ENCODE results near the gene TLE5.
"Not testable (repeated sequence)": the region's sequence is repeated elsewhere in the genome, so short reads cannot be mapped to it uniquely, and the experiment has no call there.

The TLE5 gene

GRCh38 chr19:3041327-3041726 is 21.0 kb downstream of the TLE5 start:
- TF ChIP-seq, protein P1, sequence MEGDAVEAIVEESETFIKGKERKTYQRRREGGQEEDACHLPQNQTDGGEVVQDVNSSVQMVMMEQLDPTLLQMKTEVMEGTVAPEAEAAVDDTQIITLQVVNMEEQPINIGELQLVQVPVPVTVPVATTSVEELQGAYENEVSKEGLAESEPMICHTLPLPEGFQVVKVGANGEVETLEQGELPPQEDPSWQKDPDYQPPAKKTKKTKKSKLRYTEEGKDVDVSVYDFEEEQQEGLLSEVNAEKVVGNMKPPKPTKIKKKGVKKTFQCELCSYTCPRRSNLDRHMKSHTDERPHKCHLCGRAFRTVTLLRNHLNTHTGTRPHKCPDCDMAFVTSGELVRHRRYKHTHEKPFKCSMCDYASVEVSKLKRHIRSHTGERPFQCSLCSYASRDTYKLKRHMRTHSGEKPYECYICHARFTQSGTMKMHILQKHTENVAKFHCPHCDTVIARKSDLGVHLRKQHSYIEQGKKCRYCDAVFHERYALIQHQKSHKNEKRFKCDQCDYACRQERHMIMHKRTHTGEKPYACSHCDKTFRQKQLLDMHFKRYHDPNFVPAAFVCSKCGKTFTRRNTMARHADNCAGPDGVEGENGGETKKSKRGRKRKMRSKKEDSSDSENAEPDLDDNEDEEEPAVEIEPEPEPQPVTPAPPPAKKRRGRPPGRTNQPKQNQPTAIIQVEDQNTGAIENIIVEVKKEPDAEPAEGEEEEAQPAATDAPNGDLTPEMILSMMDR (IDR thresholded peaks at IDR 0.05; ENCODE audit: borderline replicate concordance, insufficient read depth, low read depth, low read length), result no peak
- no peak overlapping the region for H3K4me3 ChIP-seq (ENCODE audit: low read depth, low read length)

DNA sequence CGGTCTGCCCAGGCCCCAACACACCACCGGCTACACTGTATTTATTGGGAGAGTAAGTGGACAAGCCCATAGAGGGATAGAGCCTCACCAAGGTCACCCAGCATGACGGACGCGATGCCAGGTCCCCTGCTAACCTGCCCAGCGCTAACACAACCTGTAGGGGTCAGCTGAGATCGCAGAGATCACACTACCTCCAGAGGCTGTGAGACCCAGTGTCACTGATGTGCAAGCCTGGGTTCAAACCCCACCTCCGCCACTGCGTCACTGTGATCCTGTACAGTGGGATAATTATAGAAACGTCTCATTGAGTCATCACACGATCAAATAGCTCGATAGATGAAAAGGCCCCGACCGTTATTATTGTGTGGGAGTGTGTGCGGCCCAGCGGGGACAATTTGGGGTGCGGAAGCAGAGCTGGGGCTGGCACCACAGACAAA is 22.6 kb downstream of the TLE5 start:
- TF ChIP-seq, protein P1 (IDR thresholded peaks at IDR 0.05; ENCODE audit: borderline replicate concordance, insufficient read depth, low read depth, low read length), result no peak
- no peak overlapping the region for H3K4me3 ChIP-seq (ENCODE audit: low read depth, low read length)

GRCh38 chr19:3039125-3039524 is 23.2 kb downstream of the TLE5 start:
- H3K4me3 ChIP-seq (ENCODE audit: low read depth, low read length), result no peak overlapping the region
- TF ChIP-seq, protein P1 (IDR thresholded peaks at IDR 0.05; ENCODE audit: borderline replicate concordance, insufficient read depth, low read depth, low read length), result no peak

DNA sequence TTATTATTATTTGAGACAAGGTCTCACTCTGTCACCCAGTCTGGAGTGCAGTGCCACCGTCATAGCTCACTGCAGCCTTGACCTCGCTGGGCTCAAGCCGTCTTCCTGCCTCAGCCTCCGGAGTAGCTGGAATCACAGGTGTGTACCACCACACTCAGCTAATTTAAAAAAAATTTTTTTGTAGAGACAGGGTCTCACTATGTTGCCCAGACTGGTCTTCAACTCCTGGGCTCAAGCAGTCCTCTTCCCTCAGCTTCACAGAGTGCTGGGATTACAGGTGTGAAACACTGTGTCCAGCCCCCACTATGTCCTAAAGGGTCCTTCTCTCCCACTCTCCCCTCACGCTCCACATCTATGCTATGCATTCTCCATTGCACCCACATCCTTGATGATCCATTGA is 24.1 kb downstream of the TLE5 start:
- H3K4me3 ChIP-seq (ENCODE audit: low read depth, low read length), result no peak overlapping the region
- TF ChIP-seq, protein P1 (IDR thresholded peaks at IDR 0.05; ENCODE audit: borderline replicate concordance, insufficient read depth, low read depth, low read length), result no peak

GRCh38 chr19:3036977-3037544 is 25.2 kb downstream of the TLE5 start:
- H3K4me3 ChIP-seq (ENCODE audit: low read depth, low read length), result not testable (repeated sequence)

DNA sequence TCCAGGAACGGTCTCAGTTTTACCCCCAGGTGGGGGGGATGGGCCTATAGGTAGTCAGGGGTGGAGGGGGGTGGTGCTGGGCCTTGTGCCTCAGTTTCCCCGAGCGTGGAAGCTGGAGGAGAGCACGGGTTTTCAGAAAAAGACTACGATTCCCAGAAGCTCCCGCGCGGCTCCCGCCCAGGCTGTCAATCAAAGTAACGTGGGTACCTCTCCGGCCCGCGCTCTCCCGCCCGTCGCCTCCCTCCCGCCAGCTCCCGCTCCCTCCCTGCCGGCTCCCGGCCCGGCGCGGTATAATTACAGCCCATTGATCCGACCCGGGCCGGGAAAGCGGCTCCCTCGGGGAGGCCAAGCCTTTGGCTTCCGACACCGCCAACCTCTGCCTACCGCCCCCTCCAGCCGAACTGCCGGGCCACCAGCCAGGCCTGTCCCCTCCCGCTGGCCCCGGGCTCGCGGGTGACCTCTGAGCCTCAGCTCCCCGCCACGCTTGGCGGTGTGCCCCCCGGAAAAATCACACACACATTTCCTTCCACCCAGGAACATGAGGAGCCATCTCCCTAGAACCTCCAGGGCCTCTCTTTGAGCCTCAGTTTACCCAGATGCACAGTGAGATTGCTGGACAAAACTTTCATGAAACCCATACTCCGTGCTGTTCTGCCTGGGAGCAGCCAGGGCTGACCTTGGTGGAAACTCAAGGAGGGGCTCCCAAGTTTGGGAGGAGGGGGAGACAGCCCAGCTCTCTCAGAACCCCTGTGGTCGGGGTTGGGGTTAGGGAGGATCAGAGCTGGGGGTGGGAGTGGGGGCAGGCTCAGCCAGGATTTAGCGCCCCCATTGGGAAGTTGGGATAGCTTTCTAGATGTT is 25.9 kb downstream of the TLE5 start:
- H3K4me3 ChIP-seq (ENCODE audit: low read depth, low read length), result peak overlapping the region; percentile 65
- TF ChIP-seq, protein P1 (IDR thresholded peaks at IDR 0.05; ENCODE audit: borderline replicate concordance, insufficient read depth, low read depth, low read length), result no peak

DNA sequence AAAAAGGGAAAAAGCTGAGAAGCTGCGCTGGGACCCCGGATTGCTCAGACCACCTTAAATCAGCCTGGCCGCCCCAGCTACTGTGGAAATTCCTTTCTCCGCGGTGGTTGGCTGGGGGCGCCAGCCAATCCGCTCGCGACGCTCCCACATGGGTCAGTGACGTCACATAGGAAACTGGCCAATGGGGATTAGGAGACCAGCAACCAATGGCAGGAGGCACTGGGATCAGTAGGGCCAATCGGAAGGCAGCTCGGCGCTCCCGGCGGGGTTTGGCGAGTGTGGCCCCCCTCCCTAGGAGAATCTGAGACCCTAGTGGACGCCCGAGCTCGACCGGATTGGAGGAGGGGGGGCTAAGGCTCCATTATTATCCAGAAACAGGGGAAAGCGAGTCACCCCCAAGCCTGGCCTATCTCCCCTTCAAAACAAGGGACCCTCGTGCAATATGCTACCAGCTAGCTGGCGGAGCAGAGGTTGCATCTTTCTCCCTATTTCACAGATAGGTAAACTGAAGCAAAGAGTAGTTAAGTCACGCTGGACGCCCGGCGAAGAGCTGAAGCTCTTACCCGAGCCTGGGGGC is 26.7 kb downstream of the TLE5 start:
- H3K4me3 ChIP-seq (ENCODE audit: low read depth, low read length), result peak overlapping the region; percentile 65
- TF ChIP-seq, protein P1 (IDR thresholded peaks at IDR 0.05; ENCODE audit: borderline replicate concordance, insufficient read depth, low read depth, low read length), result no peak
